Cortex of kidney (tissue), 1 donor: ENCODE results near the gene XIRP2.
"Not testable (repeated sequence)": the region's sequence is repeated elsewhere in the genome, so short reads cannot be mapped to it uniquely, and the experiment has no call there.

Experiments used
- DNase-seq: peaks from one replicate; lab custom pipeline; 2025; lab: John Stamatoyannopoulos, UW

Gene XIRP2

DNA sequence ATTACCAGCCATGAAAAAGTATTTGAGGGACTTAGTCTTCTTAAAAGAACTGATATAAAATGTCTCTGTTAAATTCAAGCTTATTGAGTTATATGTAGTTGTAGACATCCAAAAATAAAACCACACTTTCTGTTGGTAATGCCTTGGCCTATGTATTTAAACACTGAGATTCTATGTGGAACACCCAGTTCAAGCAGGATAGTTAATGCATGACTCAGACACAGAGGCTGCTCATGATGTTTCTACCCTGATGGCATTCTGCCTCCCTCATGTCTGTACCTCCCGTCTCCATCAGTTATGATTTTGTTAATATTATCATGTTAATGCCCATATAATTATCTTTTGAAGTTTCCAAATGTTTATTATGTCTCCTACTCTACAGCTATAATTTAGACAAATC lies 164.5 kb downstream of the XIRP2 start:
- DNase-seq: no peak

DNA sequence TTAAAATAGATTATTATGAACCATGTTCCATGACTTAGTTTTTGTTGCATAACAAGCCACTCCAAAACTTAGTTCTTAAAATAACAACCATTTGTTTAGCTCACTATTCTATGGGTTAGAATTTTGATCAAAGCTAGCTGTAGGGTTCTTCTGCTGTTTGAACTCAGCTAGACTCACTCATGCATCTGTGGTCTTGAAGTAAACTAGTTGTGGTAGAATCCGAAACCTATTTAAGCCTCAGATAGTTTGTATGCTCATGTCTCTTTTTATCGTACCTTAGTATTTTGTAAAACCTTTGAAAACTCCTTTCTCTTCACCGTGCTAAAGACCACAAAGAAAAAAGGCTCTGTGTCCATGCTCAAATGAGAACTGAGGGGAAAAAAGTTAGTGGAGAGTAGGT lies 166.6 kb downstream of the XIRP2 start:
- DNase-seq: no peak

DNA sequence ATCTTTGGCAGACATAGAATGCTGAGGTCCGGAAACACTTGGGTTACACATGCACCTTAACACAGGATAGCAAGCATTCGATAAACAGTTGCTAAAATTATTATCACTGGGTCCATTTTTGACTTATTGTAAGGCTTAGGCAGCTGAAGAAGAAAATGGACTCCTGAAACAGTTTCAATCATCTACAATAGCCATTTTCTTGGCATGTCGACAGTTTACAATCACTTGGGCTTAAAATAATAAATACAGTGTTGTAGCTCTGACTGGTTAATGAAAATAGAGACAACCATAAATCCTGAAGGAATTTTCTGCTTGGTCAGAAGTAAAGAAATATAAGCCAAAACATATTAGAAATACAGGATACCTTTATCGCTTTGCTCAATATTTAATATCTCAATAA lies 169.2 kb downstream of the XIRP2 start:
- no peak for DNase-seq

DNA sequence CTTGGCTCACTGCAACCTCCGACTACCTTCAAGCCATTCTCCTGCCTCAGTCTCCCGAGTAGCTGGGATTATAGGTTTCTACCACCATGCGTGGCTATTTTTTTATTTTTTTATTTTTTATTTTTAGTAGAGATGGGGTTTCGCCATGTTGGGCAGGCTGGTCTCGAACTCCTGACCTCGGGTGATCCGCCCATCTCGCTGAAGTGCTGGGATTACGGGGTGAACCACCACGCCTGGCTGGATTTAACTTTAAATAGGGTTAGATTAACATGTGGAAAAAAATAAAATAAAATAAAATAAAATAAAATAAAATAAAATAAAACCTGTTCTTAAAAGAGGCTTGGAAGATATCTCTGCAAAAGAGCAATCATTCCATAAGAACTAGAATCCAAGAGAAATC lies 170.9 kb downstream of the XIRP2 start:
- DNase-seq: no peak

DNA sequence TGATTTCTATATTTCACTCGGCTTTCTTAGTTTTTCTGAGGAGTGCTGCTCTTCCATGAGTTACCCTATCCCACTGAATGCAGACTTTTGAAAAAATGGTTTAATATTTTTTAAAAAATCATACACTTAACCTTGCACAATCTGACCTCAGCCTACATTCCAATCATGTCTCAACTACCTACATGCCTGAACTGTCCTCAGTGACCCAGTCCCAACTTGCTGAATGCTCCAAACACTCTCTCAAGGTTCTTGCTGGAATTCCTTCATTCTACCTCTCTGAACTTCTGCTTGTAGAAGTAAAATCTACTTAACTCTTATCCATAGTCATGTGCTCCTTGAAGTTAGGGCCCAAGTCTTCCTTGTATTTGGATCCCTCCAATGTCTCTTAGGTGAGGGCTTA lies 181.6 kb downstream of the XIRP2 start:
- DNase-seq: no peak

DNA sequence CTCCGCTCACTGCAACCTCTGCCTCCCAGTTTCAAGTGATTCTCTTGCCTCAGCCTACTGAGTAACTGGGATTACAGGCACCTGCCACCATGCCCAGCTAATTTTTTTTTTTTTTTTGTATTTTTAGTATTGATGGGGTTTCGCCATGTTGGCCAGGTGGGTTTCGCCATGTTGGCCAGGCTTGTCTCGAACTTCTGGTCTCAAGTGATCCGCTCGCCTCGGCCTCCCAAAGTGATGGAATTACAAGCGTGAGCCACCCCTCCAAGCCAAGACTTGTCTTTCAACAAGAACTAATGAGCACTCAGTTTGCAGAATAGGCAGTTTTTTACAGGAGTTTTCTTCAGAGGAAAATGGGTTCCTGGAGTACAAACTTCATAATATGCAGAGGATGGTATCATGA lies 187.4 kb downstream of the XIRP2 start:
- not testable (repeated sequence) for DNase-seq

DNA sequence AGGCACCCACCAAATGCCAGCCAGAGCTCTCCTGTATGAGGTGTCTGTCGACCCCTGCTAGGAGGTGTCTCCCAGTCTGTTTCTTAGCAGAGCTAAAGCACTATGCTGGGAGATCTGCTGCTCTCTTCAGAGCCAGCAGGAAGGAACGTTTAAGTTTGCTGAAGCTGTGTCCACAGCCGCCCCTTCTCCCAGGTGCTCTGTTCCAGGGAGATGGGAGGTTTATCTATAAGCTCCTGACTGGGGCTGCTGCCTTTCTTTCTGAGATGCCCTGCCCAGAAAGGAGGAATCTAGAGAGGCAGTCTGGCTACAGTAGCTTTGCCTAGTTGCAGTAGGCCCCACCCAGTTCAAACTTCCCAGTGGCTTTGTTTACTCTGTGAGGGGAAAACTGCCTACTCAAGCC lies 210.7 kb downstream of the XIRP2 start:
- not testable (repeated sequence) for DNase-seq

DNA sequence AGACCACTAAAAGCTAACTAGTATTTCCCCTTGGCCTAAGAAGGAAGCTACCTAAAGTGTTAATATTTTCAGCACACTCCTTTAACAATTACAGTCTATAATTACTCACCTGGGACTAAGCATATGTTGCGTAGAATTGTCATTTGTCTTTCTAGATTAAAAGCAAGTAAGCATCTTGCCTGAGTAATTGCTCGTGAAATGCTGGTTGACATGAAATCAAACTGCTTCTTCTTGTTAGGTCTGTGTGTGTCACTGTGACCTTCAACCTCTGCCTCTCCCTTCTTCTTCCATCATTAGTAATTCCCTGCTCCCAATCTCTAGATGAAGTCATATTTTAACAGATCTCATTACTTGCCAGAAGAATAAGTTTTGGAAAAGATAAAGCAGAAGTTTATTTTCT lies 212.2 kb downstream of the XIRP2 start:
- no peak for DNase-seq

DNA sequence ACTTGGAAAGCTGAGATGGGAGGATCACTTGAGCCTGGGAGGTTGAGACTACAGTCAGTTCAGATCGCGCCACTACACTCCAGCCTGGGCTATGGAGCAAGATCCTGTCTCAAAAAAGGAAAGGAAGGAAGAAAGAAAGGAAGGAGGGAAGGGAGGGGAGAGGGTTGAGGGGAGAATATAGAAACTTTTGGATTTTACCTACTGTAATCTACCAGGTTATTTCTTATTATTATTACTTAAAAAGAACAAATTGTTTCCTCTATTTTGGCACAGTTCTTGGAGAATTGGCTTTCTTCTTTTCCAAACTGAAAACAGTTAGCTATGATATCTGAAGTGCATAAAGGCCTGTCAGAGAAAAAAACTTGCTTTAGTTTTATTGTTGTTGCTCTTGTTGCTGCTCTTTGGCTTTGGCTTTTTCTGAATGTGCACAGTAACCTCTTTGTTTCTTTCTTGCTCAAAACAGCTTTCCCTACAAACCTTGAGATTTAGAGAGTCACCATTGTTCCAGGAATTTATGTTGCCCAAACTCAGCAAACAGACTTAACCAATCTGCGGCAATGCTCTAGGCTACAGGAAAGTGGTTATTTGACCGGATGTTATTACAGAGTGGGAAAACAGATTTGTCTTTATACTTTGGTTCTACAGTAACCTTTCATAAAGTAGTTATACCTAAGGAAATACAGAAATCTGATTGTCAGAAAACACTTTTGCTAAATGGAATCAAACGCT lies 214.9 kb downstream of the XIRP2 start:
- DNase-seq: no peak

DNA sequence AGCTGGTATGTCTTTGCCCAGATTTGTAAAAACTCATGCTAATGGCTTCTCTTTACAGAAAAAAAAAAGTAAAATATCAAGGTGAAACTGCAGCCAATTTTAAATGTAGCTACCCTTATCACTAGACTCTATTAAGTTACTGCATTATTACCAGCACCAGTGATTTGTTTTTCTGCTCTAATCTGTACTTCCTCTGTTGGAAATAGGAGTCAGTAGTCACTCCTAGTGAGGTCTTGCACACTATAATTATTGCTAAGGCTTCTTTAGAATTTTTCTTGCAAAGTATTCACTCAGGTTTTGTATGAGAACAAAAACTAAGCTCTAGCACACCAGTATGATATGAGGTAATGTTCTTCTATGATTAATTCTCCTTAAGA lies 215.5 kb downstream of the XIRP2 start:
- DNase-seq: no peak

DNA sequence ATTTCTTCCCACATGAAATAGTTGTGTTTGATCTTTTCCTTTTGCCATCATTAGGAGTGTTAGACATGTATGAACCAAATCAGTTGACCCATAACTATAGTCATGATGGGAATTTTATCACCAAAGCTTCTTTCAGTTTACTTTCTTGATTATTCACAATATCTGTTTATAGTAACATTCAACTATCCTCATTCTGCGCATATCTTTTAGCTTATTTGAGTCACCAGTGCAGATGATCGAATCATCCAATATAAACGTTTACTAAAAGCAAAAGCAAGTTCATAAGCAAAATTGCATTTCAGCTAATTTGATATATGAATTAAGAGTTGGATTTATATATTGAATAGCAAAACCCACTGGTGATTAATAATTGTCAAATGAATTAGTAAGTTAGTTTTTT lies 216.4 kb downstream of the XIRP2 start:
- no peak for DNase-seq

DNA sequence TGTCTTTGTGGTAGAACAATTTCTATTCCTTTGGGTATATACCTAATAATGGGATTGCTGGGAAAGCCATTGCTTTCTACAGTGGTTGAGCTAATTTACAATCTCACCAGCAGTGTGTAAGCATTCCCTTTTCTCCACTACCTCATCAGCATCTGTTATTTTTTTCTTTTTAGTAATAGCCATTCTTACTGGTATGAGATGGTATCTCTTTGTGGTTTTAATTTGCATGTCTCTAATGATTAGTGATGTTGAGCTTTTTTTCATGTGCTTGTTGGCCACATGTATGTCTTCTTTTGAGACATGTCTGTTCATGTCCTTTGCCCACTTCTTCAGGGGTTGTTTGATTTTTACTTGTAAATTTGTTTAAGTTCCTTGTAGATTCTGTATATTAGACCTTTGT lies 221.4 kb downstream of the XIRP2 start:
- DNase-seq: not testable (repeated sequence)

DNA sequence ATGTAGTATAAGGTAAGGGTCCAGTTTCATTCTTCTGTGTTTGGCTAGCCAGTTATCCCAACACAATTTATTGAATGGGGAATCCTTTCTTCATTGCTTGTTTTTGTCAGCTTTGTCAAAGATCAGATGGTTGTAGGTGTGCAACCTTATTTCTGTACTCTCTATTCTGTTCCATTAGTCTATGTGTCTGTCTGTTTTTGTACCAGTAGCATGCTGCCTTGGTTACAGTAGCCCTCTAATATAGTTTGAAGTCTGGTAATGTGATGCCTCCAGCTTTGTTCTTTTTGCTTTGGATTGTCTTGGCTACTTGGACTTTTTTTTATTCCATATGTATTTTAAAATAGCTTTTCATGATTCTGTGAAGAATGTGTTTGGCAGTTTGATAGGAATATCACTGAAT lies 222.1 kb downstream of the XIRP2 start:
- no peak for DNase-seq

DNA sequence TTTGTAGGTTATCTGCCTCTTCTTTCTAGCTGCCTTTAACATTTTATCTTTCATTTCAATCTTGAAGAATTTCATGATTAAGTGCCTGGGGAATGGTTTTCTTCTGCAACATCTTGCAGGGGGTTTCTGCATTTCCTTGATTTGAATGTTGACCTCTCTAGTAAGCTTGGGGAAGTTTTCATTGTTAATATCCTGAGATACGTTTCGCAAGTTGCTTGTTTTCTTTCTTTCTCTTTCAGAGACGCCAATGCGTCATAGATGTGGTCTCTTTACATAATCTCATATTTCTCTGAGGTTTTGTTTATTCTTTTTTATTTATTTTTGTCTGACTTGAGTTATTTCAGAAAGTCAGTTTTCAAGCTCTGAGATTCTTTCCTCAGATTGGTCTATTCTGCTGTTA lies 225.7 kb downstream of the XIRP2 start:
- DNase-seq: no peak

DNA sequence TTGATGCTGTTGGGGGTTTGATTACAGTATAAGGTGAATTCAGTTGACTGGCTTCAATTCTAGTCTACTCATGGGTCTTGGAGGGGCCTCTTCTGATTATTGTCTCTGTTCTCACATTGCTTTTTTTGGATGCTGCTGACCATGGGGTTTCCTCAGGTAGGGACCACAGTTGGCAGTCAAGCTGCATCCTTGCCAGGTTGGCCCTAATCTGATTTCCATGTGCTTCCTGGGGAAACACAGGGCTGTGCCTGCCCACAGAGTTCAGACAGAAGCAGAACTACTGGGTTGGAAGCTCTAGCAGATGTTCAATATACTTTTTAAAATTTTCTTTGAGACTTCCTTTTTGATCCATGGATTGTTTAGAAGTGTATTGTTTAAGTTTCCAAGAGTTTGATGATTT lies 227.3 kb downstream of the XIRP2 start:
- DNase-seq: no peak

DNA sequence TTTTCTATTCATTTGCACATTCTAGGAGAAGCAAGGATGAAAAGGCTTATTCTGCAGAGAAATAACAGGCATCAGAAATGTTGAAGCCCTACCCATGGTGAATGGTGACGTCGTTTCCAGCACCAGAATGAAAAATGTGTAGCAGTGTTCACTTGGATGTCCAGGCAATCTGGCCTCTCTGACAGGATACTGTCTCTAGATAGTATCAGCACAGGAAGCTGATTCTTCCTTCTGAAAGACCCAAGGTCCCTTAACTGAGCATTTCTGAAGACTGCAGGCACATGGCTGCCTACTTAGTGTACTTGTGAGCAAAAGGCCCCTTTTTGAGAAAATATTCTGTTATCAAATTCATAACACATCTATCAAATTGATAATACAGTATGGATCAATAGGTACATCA lies 234.1 kb downstream of the XIRP2 start:
- DNase-seq: no peak

DNA sequence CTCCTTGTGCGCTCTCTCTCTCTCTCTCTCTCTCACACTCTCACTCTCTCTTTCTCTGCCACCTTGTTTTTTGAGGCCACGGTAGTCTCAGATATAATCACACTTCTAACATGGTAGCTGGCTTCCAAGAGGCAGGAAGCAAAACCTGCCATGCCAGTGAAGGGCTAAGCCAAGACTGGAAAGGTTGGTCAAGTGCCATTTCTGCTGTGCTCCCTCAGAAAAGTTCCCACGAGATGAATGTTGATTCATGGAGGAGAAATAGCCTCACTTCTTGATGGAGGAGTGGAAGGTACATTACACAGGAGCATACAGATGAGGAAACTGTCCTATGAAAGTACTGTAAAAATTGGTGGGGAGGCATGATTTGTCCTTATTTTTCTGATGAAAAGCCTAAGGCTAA lies 237.9 kb downstream of the XIRP2 start:
- no peak for DNase-seq

DNA sequence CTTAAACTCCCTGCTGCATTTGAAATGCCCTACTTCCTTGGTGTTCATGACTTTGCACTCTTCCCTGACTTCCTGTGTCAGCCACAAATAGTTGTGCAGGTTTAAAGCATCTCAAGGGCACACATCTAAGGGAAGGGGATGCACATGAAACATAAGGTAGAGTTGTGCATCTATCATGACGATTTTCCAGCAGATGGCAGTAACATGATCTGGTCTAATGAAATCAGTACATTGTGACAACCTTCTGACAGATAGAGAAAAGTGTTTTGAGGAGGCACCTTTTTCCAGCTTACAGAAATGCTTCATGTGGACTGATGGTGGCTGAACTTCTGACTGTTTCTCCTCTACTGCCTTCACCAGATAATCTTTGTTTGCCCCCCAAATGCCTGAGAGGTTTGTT lies 238.9 kb downstream of the XIRP2 start:
- no peak for DNase-seq

DNA sequence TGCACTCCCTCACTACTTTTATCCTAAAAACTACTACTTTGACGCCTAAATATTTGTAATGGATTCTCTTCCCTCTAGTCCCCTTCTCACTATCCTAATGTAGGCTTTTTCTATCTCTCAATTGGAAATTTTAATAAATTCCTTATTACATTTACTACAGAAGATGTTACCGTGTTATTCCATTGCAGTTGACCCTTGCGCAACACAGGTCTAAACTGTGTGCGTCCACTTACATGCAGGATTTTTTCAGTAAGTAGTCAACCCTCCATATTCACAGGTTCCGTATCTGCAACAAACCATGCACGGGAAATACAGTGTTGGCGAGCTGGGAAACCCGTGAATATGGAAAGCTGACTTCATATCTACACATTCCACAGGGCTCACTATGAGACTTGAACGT lies 239.8 kb downstream of the XIRP2 start:
- DNase-seq: no peak

DNA sequence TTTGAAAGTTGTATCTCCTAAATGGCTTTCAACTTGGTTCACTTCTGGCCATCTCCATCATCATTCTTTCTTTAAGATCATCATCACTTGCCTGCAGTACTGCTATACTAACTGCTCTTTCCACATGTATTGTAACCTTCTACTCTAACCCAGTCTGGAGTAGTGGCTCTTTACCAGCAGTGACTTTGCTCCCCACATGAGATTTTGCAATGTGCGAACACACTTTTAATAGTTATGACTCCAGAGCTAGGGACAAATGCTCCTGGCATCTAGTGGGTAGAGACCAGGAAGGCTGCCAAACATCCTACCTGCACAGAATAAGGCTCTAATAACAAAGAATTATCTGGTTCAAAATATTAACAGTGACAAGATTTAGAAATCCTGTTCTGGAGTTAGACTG lies 243.8 kb downstream of the XIRP2 start:
- no peak for DNase-seq

DNA sequence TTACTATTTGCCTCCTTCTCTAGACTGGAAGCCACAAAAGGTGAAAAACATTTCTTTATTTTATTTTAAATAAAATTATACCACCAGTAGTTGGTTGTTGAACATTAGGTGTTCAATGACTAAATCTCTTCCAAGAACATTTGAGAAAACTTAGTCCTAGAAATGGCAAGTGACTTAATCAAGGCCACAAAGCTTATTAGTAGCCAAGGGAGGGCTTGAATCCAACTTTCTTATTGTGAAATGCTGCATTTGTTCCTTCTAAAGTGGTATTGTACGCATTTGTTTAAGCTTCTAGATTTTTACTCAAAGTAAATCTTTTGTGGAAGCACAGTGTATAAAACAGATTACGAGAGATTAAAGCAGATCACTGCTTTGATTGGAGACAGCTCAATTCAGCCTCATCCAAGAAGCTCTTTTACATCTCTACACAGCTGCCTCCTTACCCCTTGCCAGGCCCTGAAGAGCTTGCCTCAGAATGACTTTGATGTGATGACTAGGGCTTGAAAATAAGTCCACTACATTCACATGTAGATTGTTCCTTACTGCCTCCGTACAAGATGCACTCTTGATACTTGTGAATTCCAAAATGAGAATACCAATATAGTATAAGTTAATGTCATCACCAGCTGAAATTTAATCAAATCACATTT lies 244.8 kb downstream of the XIRP2 start:
- DNase-seq: no peak

DNA sequence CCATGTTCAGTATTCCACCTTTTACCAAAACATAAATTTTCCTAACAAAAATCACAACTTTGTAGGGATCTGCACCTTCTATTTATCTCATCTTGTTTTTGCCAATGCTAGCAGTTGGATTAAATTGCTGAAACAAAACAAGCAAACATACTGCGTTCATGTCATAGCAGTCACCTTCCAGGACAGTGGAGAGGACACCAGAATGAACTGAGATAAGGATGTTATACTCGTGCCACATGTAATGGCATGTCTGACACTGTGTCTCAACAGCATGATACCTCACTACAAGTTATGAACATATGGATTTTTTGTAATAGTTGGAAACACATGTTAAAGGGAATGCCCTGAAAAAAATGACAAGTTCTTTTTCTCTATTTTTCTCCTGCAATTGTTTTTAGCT lies 245.3 kb downstream of the XIRP2 start:
- no peak for DNase-seq

DNA sequence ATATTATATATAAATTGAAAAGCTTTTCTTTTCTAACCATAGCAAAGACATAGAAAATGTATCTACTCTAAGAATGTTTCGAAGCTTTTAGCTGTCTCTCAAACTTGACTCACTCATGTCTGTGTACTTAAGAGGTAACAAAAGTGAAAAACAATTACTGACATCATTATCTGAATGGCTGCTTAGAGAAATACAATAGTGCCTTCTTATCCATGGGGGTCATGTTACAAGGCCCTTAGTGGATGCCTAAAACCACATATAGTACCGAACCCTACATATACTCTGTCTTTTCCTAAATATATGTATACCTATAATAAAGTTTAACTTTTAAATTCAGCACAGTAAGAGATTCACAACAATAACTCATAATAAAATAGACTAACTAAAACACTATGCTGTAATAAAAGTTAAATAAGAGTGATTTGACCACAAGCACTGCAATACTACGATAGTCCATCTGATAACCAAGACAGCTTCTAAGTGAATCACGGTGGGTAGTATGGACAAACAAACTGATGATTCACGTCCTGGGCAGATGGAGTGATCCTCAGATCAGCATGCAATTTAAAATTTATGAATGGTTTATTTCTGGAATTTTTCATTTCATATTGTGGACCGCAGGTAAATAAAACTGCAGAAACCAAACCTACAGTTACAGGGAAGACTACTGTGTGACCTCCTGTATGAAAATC lies 246.2 kb downstream of the XIRP2 start:
- no peak for DNase-seq

DNA sequence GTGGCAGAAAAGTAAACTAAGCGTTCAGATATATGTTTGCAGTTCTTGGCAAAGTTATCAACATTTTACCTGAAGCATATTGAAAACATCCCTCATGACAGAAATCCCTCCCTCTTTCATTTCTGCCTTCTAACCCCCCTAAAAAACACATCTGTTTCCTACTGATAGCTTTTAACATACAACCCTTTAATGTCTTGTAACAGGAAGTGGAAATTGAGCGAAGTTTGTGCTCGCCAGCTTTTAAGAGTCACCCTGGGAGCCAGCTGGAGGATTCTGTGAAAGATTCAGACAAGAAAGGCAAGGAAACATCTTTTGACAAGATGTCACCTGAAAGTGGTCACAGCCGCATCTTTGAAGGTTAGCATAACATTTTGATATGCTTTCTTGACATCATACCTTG lies 247.4 kb downstream of the XIRP2 start:
- no peak for DNase-seq
